Astrocyte (in vitro differentiated cells and primary cell): ENCODE results near the gene MGAT3.

ENCODE experiments used
- CTCF ChIP-seq: IDR thresholded peaks from 2 replicates; pipeline ENCODE4 v1.5.1; 2011; ENCODE audit warnings: low read depth, mild to moderate bottlenecking, inconsistent platforms, low read length, moderate library complexity; ENCODE audit not compliant: insufficient read depth
- EZH2 ChIP-seq: IDR thresholded peaks from 2 replicates; pipeline ENCODE4 v1.6.1; 2012; ENCODE audit warnings: mild to moderate bottlenecking, low read length, inconsistent platforms; ENCODE audit not compliant: insufficient read depth

DNA sequence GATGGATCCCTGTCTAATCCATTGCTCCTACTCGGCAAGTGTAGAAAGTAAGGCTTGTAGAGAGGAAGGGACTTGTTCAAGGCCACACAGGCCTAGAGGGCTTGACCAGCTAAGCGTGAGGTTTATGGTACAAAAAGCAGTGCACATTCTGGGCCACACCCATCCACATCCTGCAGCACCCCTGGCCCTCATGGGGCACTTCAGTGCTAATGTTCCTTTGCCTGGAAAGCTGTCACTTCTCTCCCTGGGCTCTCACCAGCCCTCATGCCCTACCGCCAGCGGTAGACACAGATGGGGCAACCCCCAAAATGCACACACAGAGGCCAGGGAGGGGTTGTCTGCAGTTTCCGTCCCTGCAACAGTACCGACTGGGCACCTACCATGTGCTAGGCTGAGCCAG is 7.1 kb upstream of the MGAT3 start:
- TF ChIP-seq CTCF (no peak), EZH2 (no peak)
